ENCODE data around the gene SH3GLB1. TPM values are rescaled to one million over a fixed set of nuclear protein-coding genes. Genes with fewer than 3 reads are reported as not detected.

Gene SH3GLB1
- total RNA-seq (2022; extraction: Qiagen RNA extraction; ENCODE audit: low read depth) = 33.6 to 44.4 TPM (median 35.1 TPM) in 5 replicates

GRCh38 chr1:86704458-86704971, at the start of gene SH3GLB1:
Gene SH3GLB1, plus strand, starts transcription at chr1:86704576. Its CDS starts 324 bp downstream, at chr1:86704900.

Other genes starting within 250 kb of the SH3GLB1 start
- not detected in 5 replicates for gene CLCA1, start 235.6 kb upstream of the SH3GLB1 start, total RNA-seq (2022; extraction: Qiagen RNA extraction; ENCODE audit: low read depth)
- gene CLCA4, start 157.5 kb upstream of the SH3GLB1 start, total RNA-seq (2022; extraction: Qiagen RNA extraction; ENCODE audit: low read depth) = not detected in 5 replicates
- 120 to 185 TPM (median 150 TPM) in 5 replicates for gene SELENOF, start 209.6 kb downstream of the SH3GLB1 start, total RNA-seq (2022; extraction: Qiagen RNA extraction; ENCODE audit: low read depth)
- 6.1 to 12.7 TPM (median 12.0 TPM) in 5 replicates for gene HS2ST1, start 210.1 kb downstream of the SH3GLB1 start, total RNA-seq (2022; extraction: Qiagen RNA extraction; ENCODE audit: low read depth)

All from A549 treated with ZK216348 at 1 μM for 4 hours (cell line).